ENCODE data around the gene SIGLEC6. TPM values are rescaled to one million over a fixed set of nuclear protein-coding genes. Genes with fewer than 3 reads are reported as not detected.
A peak's percentile ranks its signal among the peaks of the same experiment; 100 is the strongest.

The SIGLEC6 gene
- total RNA-seq, 2 experiments from 2014 or later: 0.29 TPM; not detected in 1

- CTCF ChIA-PET: interaction anchor here (2.7 kb wide), 1 partner anchor 9 kb away, joined by 12 read pairs; no protein-coding TSS in a partner anchor
- DNase-seq: no peak
- peaks cover 25% of the 10 kb centered on the region for H3K27me3 Mint-ChIP-seq (ENCODE audit: low read depth)
- no peak for ATAC-seq
- H3K27ac Mint-ChIP-seq: no peak overlapping the region
- POLR2A ChIA-PET: no interaction called here
- no peaks in the 10 kb centered on the region for H3K9me3 Mint-ChIP-seq (ENCODE audit: insufficient read depth)
- H3K4me1 Mint-ChIP-seq (ENCODE audit: low read depth): no peaks in the 10 kb centered on the region
- H3K36me3 Mint-ChIP-seq (ENCODE audit: low read depth): no peaks in the 10 kb centered on the region
- no peak overlapping the region for H3K4me3 Mint-ChIP-seq
Observed at GRCh38 chr19:51524666-51525264, 6.7 kb downstream of the SIGLEC6 start.

- Mint-ChIP-seq H3K27me3 (ENCODE audit: low read depth) (peaks cover 20% of the 10 kb centered on the region), H3K27ac (no peak overlapping the region), H3K36me3 (ENCODE audit: low read depth) (no peaks in the 10 kb centered on the region), H3K4me1 (ENCODE audit: low read depth) (no peaks in the 10 kb centered on the region), H3K4me3 (no peak overlapping the region), H3K9me3 (ENCODE audit: insufficient read depth) (no peaks in the 10 kb centered on the region)
- DNase-seq: no peak
- ChIA-PET CTCF (interaction anchor here (0.6 kb wide), 1 partner anchor 44 kb away, joined by 3 read pairs; no protein-coding TSS in a partner anchor), POLR2A (no interaction called here)
- ATAC-seq: no peak
Observed at GRCh38 chr19:51521781-51522180, 9.7 kb downstream of the SIGLEC6 start.

- H3K4me1 Mint-ChIP-seq (ENCODE audit: low read depth): no peaks in the 10 kb centered on the region
- ATAC-seq (no peak), DNase-seq (no peak)
- no peaks in the 10 kb centered on the region for H3K36me3 Mint-ChIP-seq (ENCODE audit: low read depth)
- no peak overlapping the region for H3K27ac Mint-ChIP-seq
- ChIA-PET CTCF (no interaction called here), POLR2A (no interaction called here)
- H3K27me3 Mint-ChIP-seq (ENCODE audit: low read depth): peaks cover 19% of the 10 kb centered on the region
- H3K4me3 Mint-ChIP-seq: no peak overlapping the region
- H3K9me3 Mint-ChIP-seq (ENCODE audit: insufficient read depth): no peaks in the 10 kb centered on the region
Observed at GRCh38 chr19:51521357-51521756, 10.1 kb downstream of the SIGLEC6 start.

- no peak for DNase-seq
- ChIA-PET POLR2A (no interaction called here), CTCF (no interaction called here)
- Mint-ChIP-seq H3K27ac (no peak overlapping the region), H3K9me3 (ENCODE audit: insufficient read depth) (no peaks in the 10 kb centered on the region), H3K4me3 (no peak overlapping the region), H3K36me3 (ENCODE audit: low read depth) (no peaks in the 10 kb centered on the region), H3K4me1 (ENCODE audit: low read depth) (no peaks in the 10 kb centered on the region), H3K27me3 (ENCODE audit: low read depth) (peaks cover 16% of the 10 kb centered on the region)
- ATAC-seq: no peak
Observed at GRCh38 chr19:51520728-51521127, 10.7 kb downstream of the SIGLEC6 start.

- ChIA-PET CTCF (interaction anchor here (0.7 to 4.6 kb wide), 25 partner anchors 10 to 593 kb away, joined by 3 to 53 read pairs (median 4); partner anchors contain the start of gene ZNF175), POLR2A (interaction anchor here (0.5 kb wide), 1 partner anchor 270 kb away, joined by 3 read pairs; no protein-coding TSS in a partner anchor)
- Mint-ChIP-seq H3K4me3 (no peak overlapping the region), H3K27me3 (ENCODE audit: low read depth) (peaks cover 20% of the 10 kb centered on the region), H3K9me3 (ENCODE audit: insufficient read depth) (no peaks in the 10 kb centered on the region), H3K27ac (no peak overlapping the region), H3K36me3 (ENCODE audit: low read depth) (no peaks in the 10 kb centered on the region), H3K4me1 (ENCODE audit: low read depth) (peaks cover 6% of the 10 kb centered on the region)
- ATAC-seq (peak; percentile 63), DNase-seq (peak; percentile 49)
Observed at GRCh38 chr19:51514866-51515481, 16.5 kb downstream of the SIGLEC6 start.

GRCh38 chr19:51513968-51514367 is 17.5 kb downstream of the SIGLEC6 start:
- H3K4me1 Mint-ChIP-seq (ENCODE audit: low read depth): peaks cover 6% of the 10 kb centered on the region
- CTCF ChIA-PET: interaction anchor here (0.6 to 4.6 kb wide), 13 partner anchors 9 to 146 kb away, joined by 3 to 53 read pairs (median 5); no protein-coding TSS in a partner anchor
- ATAC-seq: no peak
- H3K4me3 Mint-ChIP-seq: no peak overlapping the region
- H3K36me3 Mint-ChIP-seq (ENCODE audit: low read depth): no peaks in the 10 kb centered on the region
- H3K27ac Mint-ChIP-seq: no peak overlapping the region
- H3K9me3 Mint-ChIP-seq (ENCODE audit: insufficient read depth): no peaks in the 10 kb centered on the region
- H3K27me3 Mint-ChIP-seq (ENCODE audit: low read depth): peaks cover 20% of the 10 kb centered on the region
- POLR2A ChIA-PET: no interaction called here
- no peak for DNase-seq

GRCh38 chr19:51511353-51511752 is 20.1 kb downstream of the SIGLEC6 start:
- no peaks in the 10 kb centered on the region for H3K36me3 Mint-ChIP-seq (ENCODE audit: low read depth)
- no peak overlapping the region for H3K4me3 Mint-ChIP-seq
- DNase-seq (no peak), ATAC-seq (no peak)
- peaks cover 6% of the 10 kb centered on the region for H3K4me1 Mint-ChIP-seq (ENCODE audit: low read depth)
- H3K27ac Mint-ChIP-seq: no peak overlapping the region
- ChIA-PET POLR2A (no interaction called here), CTCF (interaction anchor here (0.8 to 1.6 kb wide), 2 partner anchors 38 to 90 kb away, joined by 3 to 4 read pairs; no protein-coding TSS in a partner anchor)
- no peaks in the 10 kb centered on the region for H3K9me3 Mint-ChIP-seq (ENCODE audit: insufficient read depth)
- peaks cover 18% of the 10 kb centered on the region for H3K27me3 Mint-ChIP-seq (ENCODE audit: low read depth)

- Mint-ChIP-seq H3K4me3 (no peak overlapping the region), H3K9me3 (ENCODE audit: insufficient read depth) (no peaks in the 10 kb centered on the region), H3K27me3 (ENCODE audit: low read depth) (peaks cover 18% of the 10 kb centered on the region), H3K27ac (no peak overlapping the region), H3K4me1 (ENCODE audit: low read depth) (peaks cover 6% of the 10 kb centered on the region), H3K36me3 (ENCODE audit: low read depth) (no peaks in the 10 kb centered on the region)
- ChIA-PET CTCF (interaction anchor here (1.2 to 1.6 kb wide), 4 partner anchors 37 to 151 kb away, joined by 3 to 4 read pairs (median 4); no protein-coding TSS in a partner anchor), POLR2A (no interaction called here)
- no peak for ATAC-seq
- DNase-seq: no peak
Observed at GRCh38 chr19:51509823-51510660, 21.4 kb downstream of the SIGLEC6 start.

GRCh38 chr19:51508059-51508733 is 23.3 kb downstream of the SIGLEC6 start:
- no peak overlapping the region for H3K4me3 Mint-ChIP-seq
- H3K36me3 Mint-ChIP-seq (ENCODE audit: low read depth): peaks cover 3% of the 10 kb centered on the region
- POLR2A ChIA-PET: no interaction called here
- no peak overlapping the region for H3K27ac Mint-ChIP-seq
- DNase-seq (no peak), ATAC-seq (no peak)
- no peaks in the 10 kb centered on the region for H3K9me3 Mint-ChIP-seq (ENCODE audit: insufficient read depth)
- CTCF ChIA-PET: interaction anchor here (2.5 kb wide), 1 partner anchor 35 kb away, joined by 12 read pairs; no protein-coding TSS in a partner anchor
- peaks cover 14% of the 10 kb centered on the region for H3K4me1 Mint-ChIP-seq (ENCODE audit: low read depth)
- peaks cover 10% of the 10 kb centered on the region for H3K27me3 Mint-ChIP-seq (ENCODE audit: low read depth)

- Mint-ChIP-seq H3K27me3 (ENCODE audit: low read depth) (peaks cover 6% of the 10 kb centered on the region), H3K27ac (no peak overlapping the region), H3K36me3 (ENCODE audit: low read depth) (peaks cover 4% of the 10 kb centered on the region), H3K9me3 (ENCODE audit: insufficient read depth) (no peaks in the 10 kb centered on the region), H3K4me3 (no peak overlapping the region), H3K4me1 (ENCODE audit: low read depth) (peaks cover 18% of the 10 kb centered on the region)
- DNase-seq (no peak), ATAC-seq (no peak)
- ChIA-PET CTCF (interaction anchor here (1.1 to 2.5 kb wide), 3 partner anchors 10 to 149 kb away, joined by 3 to 12 read pairs (median 3); no protein-coding TSS in a partner anchor), POLR2A (no interaction called here)
Observed at GRCh38 chr19:51507640-51508058, 23.8 kb downstream of the SIGLEC6 start.

- H3K4me1 Mint-ChIP-seq (ENCODE audit: low read depth): peaks cover 21% of the 10 kb centered on the region
- DNase-seq (no peak), ATAC-seq (no peak)
- ChIA-PET POLR2A (interaction anchor here (0.5 kb wide), 1 partner anchor 12 kb away, joined by 4 read pairs; no protein-coding TSS in a partner anchor), CTCF (interaction anchor here (1.1 to 3.3 kb wide), 4 partner anchors 8 to 150 kb away, joined by 3 to 14 read pairs (median 8); no protein-coding TSS in a partner anchor)
- peaks cover 4% of the 10 kb centered on the region for H3K36me3 Mint-ChIP-seq (ENCODE audit: low read depth)
- H3K27ac Mint-ChIP-seq: no peak overlapping the region
- H3K4me3 Mint-ChIP-seq: no peak overlapping the region
- peaks cover 6% of the 10 kb centered on the region for H3K27me3 Mint-ChIP-seq (ENCODE audit: low read depth)
- H3K9me3 Mint-ChIP-seq (ENCODE audit: insufficient read depth): no peaks in the 10 kb centered on the region
Observed at GRCh38 chr19:51507192-51507591, 24.3 kb downstream of the SIGLEC6 start.

All from activated CD8-positive, alpha-beta T cell treated with anti-CD3 and anti-CD28 coated beads, Interleukin-2, amount 10 ng/mL, durations not matched to agents 7 days and 5 days (primary cell).